T-helper 17 cell (primary cell): ENCODE results near the gene ME1. TPM values are rescaled to one million over a fixed set of nuclear protein-coding genes. Genes with fewer than 3 reads are reported as not detected.

Source experiments
- ATAC-seq: fragments of 150-1000 bp; cut with Tn5 transposase; 2 replicates; pipeline ENCODE4 v1.10.0; 2021; ENCODE audit warnings: mild to moderate bottlenecking, moderate library complexity
- DNase-seq, 3 donors: peaks; one replicate each; pipeline versions ENCODE4 v3.0.0 to v3.0.0-alpha.2; 2020 to 2021
- H3K9me3 ChIP-seq: one replicate; pipeline ENCODE4 v1.7.0; 2013; ENCODE audit warnings: low read length, mild to moderate bottlenecking; ENCODE audit not compliant: control insufficient read depth, poor library complexity, severe bottlenecking
- H3K27ac Mint-ChIP-seq: one replicate; pipeline ENCODE4 v1.8.0; 2022; ENCODE audit warnings: mild to moderate bottlenecking, moderate library complexity, mixed read lengths
- H3K27me3 Mint-ChIP-seq: one replicate; pipeline ENCODE4 v1.8.0; 2022; ENCODE audit warnings: mixed read lengths
- H3K36me3 Mint-ChIP-seq: one replicate; pipeline ENCODE4 v1.8.0; 2022; ENCODE audit warnings: low read depth, mixed read lengths
- H3K4me1 Mint-ChIP-seq: one replicate; pipeline ENCODE4 v1.8.0; 2022; ENCODE audit warnings: mild to moderate bottlenecking, mixed read lengths
- H3K4me3 Mint-ChIP-seq: one replicate; pipeline ENCODE4 v1.8.0; 2022; ENCODE audit warnings: mild to moderate bottlenecking, moderate library complexity, mixed read lengths
- total RNA-seq, 4 donors: library from RNA in 2 of 4; stranded (reverse) in 2 of 4; gene quantifications; one replicate each; pipeline ENCODE4 v1.2.3 and lab custom pipeline; 2022 to 2026

ME1 gene
- total RNA-seq, 2 donors from 2014 or later: 0.97 TPM; not detected in 1

DNA sequence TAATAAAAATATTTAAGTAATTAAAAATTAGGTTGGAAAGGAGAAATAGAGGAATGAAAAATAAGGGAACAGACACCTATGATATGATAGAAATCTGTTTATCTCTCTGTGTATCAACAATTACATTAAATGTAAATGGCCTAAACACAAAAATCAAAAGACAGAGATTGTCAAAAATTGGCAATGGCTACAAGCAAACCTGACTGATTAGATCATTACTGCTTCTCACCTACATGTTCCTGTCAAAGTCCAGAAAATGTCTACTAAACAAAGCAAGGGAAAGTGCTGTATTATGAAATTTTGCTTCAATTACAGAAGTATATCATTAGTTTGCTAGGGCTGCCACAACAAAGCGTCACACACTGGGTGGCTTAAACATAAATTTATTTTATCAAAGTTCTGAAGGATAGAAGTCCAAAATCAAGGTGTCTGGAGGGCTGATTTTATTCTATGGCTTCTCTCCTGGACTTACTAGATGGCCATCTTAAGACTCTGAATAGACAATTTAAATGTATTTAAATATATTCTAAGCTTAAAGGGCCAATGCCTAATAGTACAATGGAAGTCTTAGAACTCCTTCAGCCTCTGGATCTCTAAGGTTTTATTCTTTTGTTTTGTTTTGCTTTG, 6.3 kb downstream of the ME1 start:
- Mint-ChIP-seq H3K4me3 (no peak overlapping the region), H3K36me3 (no peaks in the 10 kb centered on the region), H3K27ac (no peak overlapping the region), H3K27me3 (no peaks in the 10 kb centered on the region), H3K4me1 (no peaks in the 10 kb centered on the region)
- DNase-seq (no peak), ATAC-seq (no peak)
- no peaks in the 10 kb centered on the region for H3K9me3 ChIP-seq

DNA sequence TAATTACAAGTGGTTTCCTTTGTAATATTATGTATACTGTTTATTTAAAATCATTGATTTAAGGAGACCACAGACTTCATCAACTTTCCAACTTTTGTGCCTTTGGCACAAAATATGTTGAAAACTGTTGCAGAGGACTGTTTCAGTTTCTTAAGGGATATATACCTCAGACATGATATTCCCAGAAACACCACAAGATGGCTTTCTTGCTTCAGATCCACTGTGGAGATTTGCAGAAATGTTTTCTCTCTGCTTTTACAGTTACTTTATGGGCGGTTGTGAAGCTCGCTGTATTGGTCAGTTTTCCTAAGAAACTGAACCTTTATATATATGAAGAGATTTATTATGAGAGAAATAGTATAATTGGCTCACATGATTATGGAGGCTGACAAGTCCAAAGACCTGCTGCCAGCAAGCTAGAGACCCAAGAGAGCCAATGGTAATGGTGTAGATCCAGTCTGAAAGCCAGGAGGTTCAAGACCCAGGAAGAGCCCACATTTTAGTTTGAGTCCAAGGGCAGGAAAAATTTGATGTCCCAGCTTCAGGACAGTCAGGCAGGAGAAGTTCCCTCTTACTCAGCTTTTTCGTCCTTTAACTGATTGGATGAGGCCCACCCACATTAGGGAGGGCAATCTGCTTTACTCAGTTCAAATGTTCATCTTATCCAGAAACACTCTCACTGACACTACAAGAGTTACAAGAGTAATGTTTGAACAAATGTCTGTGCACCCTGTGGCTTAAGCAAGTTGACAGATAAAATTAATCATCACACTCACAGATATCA, 12.8 kb downstream of the ME1 start:
- H3K27me3 Mint-ChIP-seq: no peaks in the 10 kb centered on the region
- no peaks in the 10 kb centered on the region for H3K4me1 Mint-ChIP-seq
- no peak overlapping the region for H3K27ac Mint-ChIP-seq
- no peaks in the 10 kb centered on the region for H3K36me3 Mint-ChIP-seq
- H3K4me3 Mint-ChIP-seq: no peak overlapping the region
- no peak for ATAC-seq
- no peaks in the 10 kb centered on the region for H3K9me3 ChIP-seq
- no peak for DNase-seq

GRCh38 chr6:83413068-83413467, 17.8 kb downstream of the ME1 start:
- Mint-ChIP-seq H3K27ac (no peak overlapping the region), H3K4me3 (no peak overlapping the region), H3K36me3 (no peaks in the 10 kb centered on the region), H3K4me1 (no peaks in the 10 kb centered on the region), H3K27me3 (peaks cover 10% of the 10 kb centered on the region)
- ATAC-seq: no peak
- DNase-seq: no peak
- no peaks in the 10 kb centered on the region for H3K9me3 ChIP-seq

DNA sequence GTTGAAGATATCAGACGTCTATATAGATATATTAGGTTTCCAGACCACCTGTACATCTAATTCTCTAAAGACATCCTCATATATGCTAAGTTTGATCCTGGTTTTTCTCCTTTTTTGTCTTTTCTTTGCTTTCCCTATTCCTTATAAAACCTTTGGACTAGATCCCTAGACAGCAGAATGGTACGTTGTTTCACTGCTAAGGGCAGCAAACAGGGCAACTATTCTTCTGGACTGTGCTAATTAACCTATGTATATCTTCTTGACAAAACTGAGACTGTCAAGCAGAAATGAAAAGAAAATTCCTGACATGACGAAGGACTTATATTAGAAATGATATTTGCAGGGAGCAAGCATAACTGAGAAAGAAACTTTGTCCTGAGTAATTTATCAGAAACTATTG, 19.1 kb downstream of the ME1 start:
- no peaks in the 10 kb centered on the region for H3K4me1 Mint-ChIP-seq
- no peaks in the 10 kb centered on the region for H3K36me3 Mint-ChIP-seq
- H3K27ac Mint-ChIP-seq: no peak overlapping the region
- no peak overlapping the region for H3K4me3 Mint-ChIP-seq
- ATAC-seq (no peak), DNase-seq (no peak)
- peaks cover 10% of the 10 kb centered on the region for H3K27me3 Mint-ChIP-seq
- H3K9me3 ChIP-seq: no peaks in the 10 kb centered on the region

- Mint-ChIP-seq H3K36me3 (no peaks in the 10 kb centered on the region), H3K4me1 (no peaks in the 10 kb centered on the region), H3K27me3 (peaks cover under 1% of the 10 kb centered on the region), H3K4me3 (no peak overlapping the region), H3K27ac (no peak overlapping the region)
- H3K9me3 ChIP-seq: no peaks in the 10 kb centered on the region
- DNase-seq (no peak), ATAC-seq (no peak)
These were observed 27.7 kb downstream of the ME1 start for GRCh38 chr6:83403191-83403590.

DNA sequence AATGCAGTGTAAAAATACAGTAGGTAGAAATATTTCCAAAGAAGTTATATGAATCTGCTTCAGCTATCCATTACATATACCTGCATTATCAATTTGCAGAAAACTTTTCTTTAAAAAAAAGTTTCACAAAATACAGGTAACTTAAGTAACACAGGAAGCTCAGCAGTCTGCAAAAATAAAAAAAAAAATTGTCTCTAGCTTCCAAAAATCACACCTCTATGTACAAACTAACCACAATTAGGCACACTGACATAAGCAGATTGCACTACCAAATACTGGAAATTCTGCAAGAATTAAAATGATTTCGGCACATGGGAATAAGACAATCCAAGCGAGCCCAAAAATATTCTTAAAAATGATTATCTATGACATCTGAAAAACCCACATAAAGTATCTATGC, 41.2 kb downstream of the ME1 start:
- no peaks in the 10 kb centered on the region for H3K36me3 Mint-ChIP-seq
- peaks cover 6% of the 10 kb centered on the region for H3K27me3 Mint-ChIP-seq
- no peak overlapping the region for H3K4me3 Mint-ChIP-seq
- H3K4me1 Mint-ChIP-seq: no peaks in the 10 kb centered on the region
- ATAC-seq (no peak), DNase-seq (no peak)
- no peaks in the 10 kb centered on the region for H3K9me3 ChIP-seq
- H3K27ac Mint-ChIP-seq: no peak overlapping the region

GRCh38 chr6:83385473-83385872, 45.4 kb downstream of the ME1 start:
- H3K27ac Mint-ChIP-seq: no peak overlapping the region
- no peak for DNase-seq
- H3K4me1 Mint-ChIP-seq: no peaks in the 10 kb centered on the region
- no peaks in the 10 kb centered on the region for H3K9me3 ChIP-seq
- H3K36me3 Mint-ChIP-seq: no peaks in the 10 kb centered on the region
- peaks cover 6% of the 10 kb centered on the region for H3K27me3 Mint-ChIP-seq
- no peak for ATAC-seq
- H3K4me3 Mint-ChIP-seq: no peak overlapping the region

DNA sequence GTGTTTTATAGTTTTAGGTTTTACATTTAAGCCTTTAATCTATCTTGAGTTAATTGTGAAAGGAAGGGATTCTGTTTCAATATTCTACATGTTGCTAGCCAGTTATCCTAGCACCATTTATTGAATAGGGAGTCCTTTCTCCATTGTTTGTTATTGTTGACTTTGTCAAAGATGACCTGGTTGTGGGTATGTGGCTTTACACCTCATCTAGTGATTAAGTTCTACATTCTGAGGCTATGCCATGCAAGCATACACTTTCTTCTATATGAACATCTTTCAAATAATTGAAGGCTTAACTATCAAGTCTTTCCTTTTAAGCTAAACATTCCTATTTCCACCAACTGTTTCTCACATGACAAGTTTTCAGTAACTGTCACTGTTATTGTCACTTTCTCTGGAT, 46.1 kb downstream of the ME1 start:
- no peak overlapping the region for H3K27ac Mint-ChIP-seq
- no peaks in the 10 kb centered on the region for H3K9me3 ChIP-seq
- ATAC-seq (no peak), DNase-seq (no peak)
- H3K36me3 Mint-ChIP-seq: no peaks in the 10 kb centered on the region
- H3K4me1 Mint-ChIP-seq: no peaks in the 10 kb centered on the region
- H3K27me3 Mint-ChIP-seq: peaks cover 6% of the 10 kb centered on the region
- no peak overlapping the region for H3K4me3 Mint-ChIP-seq

GRCh38 chr6:83381949-83382348, 48.9 kb downstream of the ME1 start:
- Mint-ChIP-seq H3K36me3 (no peaks in the 10 kb centered on the region), H3K27ac (no peak overlapping the region)
- ATAC-seq: no peak

DNA sequence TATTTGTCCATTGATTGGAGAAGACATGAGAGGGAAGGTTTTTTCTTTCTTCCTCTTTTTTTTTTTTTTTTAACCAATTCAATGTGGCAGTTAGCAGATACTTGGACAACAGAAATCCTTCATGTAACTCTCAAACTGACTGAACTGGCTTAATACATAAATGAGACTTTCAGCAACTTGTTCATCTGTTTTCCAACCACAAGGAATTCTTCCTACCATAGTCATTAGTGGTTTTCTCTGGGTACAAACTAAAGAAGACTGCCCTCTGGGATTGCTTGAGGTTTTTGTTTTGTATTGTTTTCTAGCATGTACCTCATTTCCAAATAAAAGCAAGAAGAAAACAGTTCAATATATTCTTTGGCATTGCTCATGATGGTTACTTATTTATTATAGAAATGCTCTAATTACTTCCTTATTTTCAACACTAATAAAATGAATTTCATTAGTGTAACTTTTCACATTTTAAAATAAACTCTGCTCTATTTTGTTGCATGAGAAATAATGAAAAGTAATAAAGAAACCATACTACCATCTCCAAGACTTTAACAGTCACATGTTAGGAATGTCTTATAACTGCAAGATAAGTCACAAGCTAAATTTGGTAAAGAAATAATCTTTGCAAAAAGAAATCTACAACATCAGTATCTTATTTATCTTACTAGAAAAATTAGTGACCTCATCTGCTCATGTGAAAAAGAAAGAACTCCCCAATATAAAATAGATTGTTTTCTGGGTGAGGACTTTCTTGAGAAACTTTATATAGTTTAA, 52.0 kb downstream of the ME1 start:
- Mint-ChIP-seq H3K27me3 (no peaks in the 10 kb centered on the region), H3K4me3 (no peak overlapping the region), H3K36me3 (no peaks in the 10 kb centered on the region), H3K27ac (no peak overlapping the region), H3K4me1 (no peaks in the 10 kb centered on the region)
- ATAC-seq (no peak), DNase-seq (no peak)
- H3K9me3 ChIP-seq: no peaks in the 10 kb centered on the region

More at GRCh38 chr6:83381949-83382348, 48.9 kb downstream of the ME1 start:
- Mint-ChIP-seq H3K4me3 (no peak overlapping the region), H3K4me1 (no peaks in the 10 kb centered on the region), H3K27me3 (no peaks in the 10 kb centered on the region)
- no peaks in the 10 kb centered on the region for H3K9me3 ChIP-seq
- no peak for DNase-seq

- no peaks in the 10 kb centered on the region for H3K9me3 ChIP-seq
- Mint-ChIP-seq H3K27ac (no peak overlapping the region), H3K27me3 (no peaks in the 10 kb centered on the region), H3K4me3 (no peak overlapping the region), H3K4me1 (no peaks in the 10 kb centered on the region), H3K36me3 (no peaks in the 10 kb centered on the region)
- DNase-seq: no peak
- no peak for ATAC-seq
These were observed 59.4 kb downstream of the ME1 start for GRCh38 chr6:83371423-83371822.

GRCh38 chr6:83370567-83370966, 60.3 kb downstream of the ME1 start:
- no peaks in the 10 kb centered on the region for H3K9me3 ChIP-seq
- Mint-ChIP-seq H3K27me3 (peaks cover 4% of the 10 kb centered on the region), H3K4me3 (no peak overlapping the region), H3K36me3 (no peaks in the 10 kb centered on the region), H3K27ac (no peak overlapping the region), H3K4me1 (no peaks in the 10 kb centered on the region)
- no peak for ATAC-seq
- DNase-seq: no peak

DNA sequence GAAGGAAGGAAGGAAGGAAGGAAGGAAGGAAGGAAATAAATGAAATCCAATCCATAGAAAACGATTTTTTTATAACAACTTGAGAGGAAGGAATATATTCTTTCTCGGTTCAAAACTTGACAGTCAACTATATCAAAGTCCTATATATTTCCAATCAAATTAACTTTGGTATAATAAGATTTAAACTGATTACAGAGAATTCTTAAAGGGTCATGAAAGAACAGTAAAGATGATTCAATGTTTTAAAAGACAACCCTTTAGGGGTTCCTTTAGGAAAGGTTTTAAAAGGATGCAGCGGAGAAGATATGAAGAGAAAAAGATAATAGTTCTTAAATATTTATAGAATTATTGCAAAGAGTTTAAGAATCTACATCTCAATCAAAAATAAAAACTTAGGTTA, 61.2 kb downstream of the ME1 start:
- Mint-ChIP-seq H3K4me1 (no peaks in the 10 kb centered on the region), H3K27me3 (peaks cover 4% of the 10 kb centered on the region), H3K36me3 (no peaks in the 10 kb centered on the region), H3K4me3 (no peak overlapping the region), H3K27ac (no peak overlapping the region)
- DNase-seq (no peak), ATAC-seq (no peak)
- H3K9me3 ChIP-seq: no peaks in the 10 kb centered on the region
